Right atrium auricular region (tissue), 2 donors: ENCODE results near the gene DBR1. TPM values are rescaled to one million over a fixed set of nuclear protein-coding genes. Genes with fewer than 3 reads are reported as not detected.
"Not testable (repeated sequence)": the region's sequence is repeated elsewhere in the genome, so short reads cannot be mapped to it uniquely, and the experiment has no call there.

Experiments
- DNase-seq: peaks from one replicate; pipeline ENCODE4 v3.0.0-alpha.2; 2019; ENCODE audit warnings: low spot score
- H3K27ac ChIP-seq, 2 donors: fragments of 200-600 bp; sonication (generic); 1 replicate in 1 of 2; 2 replicates in 1 of 2; pipeline ENCODE4 v1.5.1; 2016 to 2019
- H3K27me3 ChIP-seq, 2 donors: fragments of 200-600 bp; sonication (generic); one replicate each; pipeline versions ENCODE4 v1.5.1 to v1.6.0; 2017 to 2019
- H3K36me3 ChIP-seq: fragments of 200-600 bp; sonication (generic); one replicate; pipeline ENCODE4 v1.5.1; 2016
- H3K4me1 ChIP-seq, 2 donors: fragments of 200-600 bp; sonication (generic); one replicate each; pipeline versions ENCODE4 v1.5.1 to v1.6.0; 2017 to 2019
- H3K4me3 ChIP-seq, 2 donors: fragments of 200-600 bp; sonication (generic); 1 replicate in 1 of 2; 2 replicates in 1 of 2; pipeline ENCODE4 v1.5.1; 2017 to 2019; ENCODE audit warnings: mild to moderate bottlenecking in 1 of 2, moderate library complexity in 1 of 2
- H3K9me3 ChIP-seq, 2 donors: fragments of 200-600 bp; sonication (generic); one replicate each; pipeline ENCODE4 v1.5.1; 2019
- total RNA-seq, 2 donors: library from RNA; depleted of rRNA; stranded (reverse); fragments of >200 nt; gene quantifications; one replicate each; pipeline ENCODE4 v1.1.0, GENCODE V29; 2016
- TF ChIP-seq, protein P1 (sequence below), 2 donors: fragments of 200-600 bp; sonication (generic); IDR thresholded peaks; one replicate each; pipeline ENCODE4 v1.5.1; 2019; ENCODE audit warnings: antibody characterized with exemption in 2 of 2

The DBR1 gene
- total RNA-seq, 2 donors from 2014 or later: 6.9 to 8.1 TPM

DNA sequence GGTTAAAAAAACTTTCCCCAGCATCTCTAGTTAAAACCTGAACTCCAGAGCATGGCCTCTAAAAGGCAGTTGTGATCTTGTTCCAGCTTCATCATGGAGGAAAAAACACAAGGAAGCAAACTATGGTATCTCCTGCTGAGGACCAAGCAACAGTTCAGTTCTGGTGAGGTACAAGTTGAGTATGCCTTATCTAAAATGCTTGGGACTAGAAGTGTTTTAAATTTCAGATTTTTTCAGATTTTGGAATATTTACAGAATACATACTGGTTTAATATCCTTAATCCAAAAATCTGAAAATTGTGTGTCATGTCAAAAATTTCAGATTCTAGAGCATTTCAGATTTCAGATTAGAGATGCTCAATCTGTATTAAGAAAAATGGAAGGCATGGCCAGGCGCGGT, 9.7 kb downstream of the DBR1 start:
- Histone ChIP-seq H3K36me3 (peaks cover 72% of the 10 kb centered on the region), H3K9me3 (no peaks in the 10 kb centered on the region), H3K4me1 (no peaks in the 10 kb centered on the region), H3K27me3 (no peaks in the 10 kb centered on the region), H3K4me3 (no peak overlapping the region), H3K27ac (no peak overlapping the region)
- TF ChIP-seq, protein P1, sequence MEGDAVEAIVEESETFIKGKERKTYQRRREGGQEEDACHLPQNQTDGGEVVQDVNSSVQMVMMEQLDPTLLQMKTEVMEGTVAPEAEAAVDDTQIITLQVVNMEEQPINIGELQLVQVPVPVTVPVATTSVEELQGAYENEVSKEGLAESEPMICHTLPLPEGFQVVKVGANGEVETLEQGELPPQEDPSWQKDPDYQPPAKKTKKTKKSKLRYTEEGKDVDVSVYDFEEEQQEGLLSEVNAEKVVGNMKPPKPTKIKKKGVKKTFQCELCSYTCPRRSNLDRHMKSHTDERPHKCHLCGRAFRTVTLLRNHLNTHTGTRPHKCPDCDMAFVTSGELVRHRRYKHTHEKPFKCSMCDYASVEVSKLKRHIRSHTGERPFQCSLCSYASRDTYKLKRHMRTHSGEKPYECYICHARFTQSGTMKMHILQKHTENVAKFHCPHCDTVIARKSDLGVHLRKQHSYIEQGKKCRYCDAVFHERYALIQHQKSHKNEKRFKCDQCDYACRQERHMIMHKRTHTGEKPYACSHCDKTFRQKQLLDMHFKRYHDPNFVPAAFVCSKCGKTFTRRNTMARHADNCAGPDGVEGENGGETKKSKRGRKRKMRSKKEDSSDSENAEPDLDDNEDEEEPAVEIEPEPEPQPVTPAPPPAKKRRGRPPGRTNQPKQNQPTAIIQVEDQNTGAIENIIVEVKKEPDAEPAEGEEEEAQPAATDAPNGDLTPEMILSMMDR (IDR thresholded peaks at IDR 0.05): no peak
- no peak for DNase-seq

DNA sequence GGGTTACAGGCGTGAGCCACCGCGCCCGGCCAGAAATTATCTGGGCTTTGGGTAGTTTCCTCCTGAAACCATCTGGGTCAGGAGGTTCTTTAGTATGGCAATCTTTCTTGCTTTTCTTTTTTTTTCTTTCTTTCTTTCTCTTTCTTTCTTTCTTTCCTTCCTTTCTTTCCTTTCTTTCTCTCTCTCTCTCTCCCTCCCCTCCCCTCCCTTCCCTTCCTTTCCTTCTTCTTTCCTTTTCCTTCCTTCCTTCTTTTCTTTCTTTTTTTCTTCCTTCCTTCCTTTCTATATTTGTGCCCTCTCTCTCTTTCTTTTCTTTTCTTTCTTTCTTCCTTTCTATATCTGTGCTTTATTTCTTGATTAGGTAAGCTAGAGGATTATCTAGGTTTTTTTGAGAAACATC, 17.0 kb downstream of the DBR1 start:
- Histone ChIP-seq H3K27ac (no peak overlapping the region), H3K4me1 (no peaks in the 10 kb centered on the region), H3K27me3 (no peaks in the 10 kb centered on the region), H3K36me3 (peaks cover 21% of the 10 kb centered on the region), H3K4me3 (no peak overlapping the region), H3K9me3 (peaks cover 0 to 3% of the 10 kb centered on the region in 2 donors)
- DNase-seq: no peak
- TF ChIP-seq, protein P1 (IDR thresholded peaks at IDR 0.05): no peak

DNA sequence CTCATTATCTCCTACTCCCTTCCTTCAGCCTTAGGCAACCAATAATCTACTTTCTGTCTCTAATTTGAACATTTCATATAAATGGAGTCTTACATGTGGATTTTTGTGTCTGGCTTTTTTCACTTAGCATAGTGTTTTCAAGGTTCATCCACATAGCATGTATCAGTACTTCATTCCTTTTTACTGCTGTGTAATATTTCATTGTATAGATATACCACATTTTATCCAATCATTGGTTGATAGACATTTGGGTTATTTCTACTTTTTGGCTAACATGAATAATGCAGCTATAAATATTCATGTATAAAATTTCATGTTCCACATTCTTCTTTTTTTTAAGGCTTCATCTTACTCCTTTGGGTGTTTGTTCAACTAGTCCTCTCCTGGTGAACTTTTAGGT, 20.2 kb downstream of the DBR1 start:
- Histone ChIP-seq H3K4me3 (no peak overlapping the region), H3K27me3 (no peaks in the 10 kb centered on the region), H3K27ac (no peak overlapping the region), H3K9me3 (peaks cover 0 to 3% of the 10 kb centered on the region in 2 donors), H3K4me1 (no peaks in the 10 kb centered on the region), H3K36me3 (no peaks in the 10 kb centered on the region)
- TF ChIP-seq, protein P1 (IDR thresholded peaks at IDR 0.05): no peak
- DNase-seq: no peak

DNA sequence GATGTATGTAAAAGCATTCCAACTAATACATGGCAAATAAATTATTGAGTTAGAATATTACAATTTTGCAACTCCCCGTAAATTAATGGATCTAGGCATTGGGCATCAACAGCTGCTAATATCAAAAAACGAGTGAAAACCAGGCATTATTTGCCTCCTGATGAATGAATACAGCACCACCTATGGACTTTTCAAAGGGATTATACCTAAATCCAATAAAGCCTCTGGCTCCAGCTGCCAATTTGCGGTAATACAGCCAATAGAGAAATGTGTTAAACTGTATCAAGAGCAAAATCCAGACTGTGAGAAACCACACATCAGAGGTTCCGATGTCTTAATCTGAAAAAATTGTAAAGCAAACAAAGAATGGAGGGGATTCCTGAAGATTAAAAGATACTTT, 26.2 kb downstream of the DBR1 start:
- Histone ChIP-seq H3K27me3 (no peaks in the 10 kb centered on the region), H3K27ac (no peak overlapping the region), H3K36me3 (no peaks in the 10 kb centered on the region), H3K4me1 (no peaks in the 10 kb centered on the region), H3K9me3 (peaks cover 0 to 6% of the 10 kb centered on the region in 2 donors), H3K4me3 (no peak overlapping the region)
- DNase-seq: no peak
- TF ChIP-seq, protein P1 (IDR thresholded peaks at IDR 0.05): no peak

DNA sequence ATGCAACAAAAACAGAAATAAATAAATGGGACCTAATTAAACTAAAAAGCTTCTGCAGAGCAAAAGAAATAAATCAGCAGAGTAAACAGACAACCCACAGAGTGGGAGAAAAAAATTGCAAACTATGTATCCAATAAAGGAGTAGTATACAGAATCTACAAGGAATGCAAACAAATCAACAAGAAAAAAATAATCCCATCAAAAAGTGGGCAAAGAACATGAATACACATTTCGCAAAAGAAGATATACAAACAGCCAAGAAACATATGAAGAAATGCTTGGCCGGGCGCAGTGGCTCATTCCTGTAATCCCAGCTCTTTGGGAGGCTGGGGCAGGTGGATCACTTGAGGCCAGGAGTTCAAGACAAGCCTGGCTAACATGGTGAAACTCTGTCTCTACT, 32.5 kb downstream of the DBR1 start:
- not testable (repeated sequence) for H3K36me3 ChIP-seq, DNase-seq, H3K4me1 ChIP-seq

DNA sequence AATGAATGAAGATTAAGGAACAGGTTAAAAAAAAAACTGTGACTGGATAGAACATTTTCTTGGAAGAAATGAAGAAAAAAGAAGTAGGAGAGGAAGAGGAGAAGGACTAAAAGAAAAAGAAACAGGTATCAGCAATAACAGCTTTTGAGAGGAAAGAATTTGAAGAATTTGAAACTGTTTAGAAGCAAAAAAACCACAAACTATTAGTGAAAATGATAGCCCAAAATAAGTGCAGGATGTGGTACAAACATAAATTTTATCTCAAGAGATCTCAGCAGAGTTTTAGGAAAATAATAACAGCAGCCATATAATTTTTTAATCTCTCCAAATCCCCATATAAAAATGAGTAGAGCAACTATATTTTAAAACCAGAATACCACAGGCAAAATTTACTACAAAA, 33.8 kb downstream of the DBR1 start:
- peaks cover 0 to 6% of the 10 kb centered on the region in 2 donors for H3K9me3 ChIP-seq
- TF ChIP-seq, protein P1 (IDR thresholded peaks at IDR 0.05): no peak
- DNase-seq: no peak
- no peaks in the 10 kb centered on the region for H3K4me1 ChIP-seq
- no peaks in the 10 kb centered on the region for H3K36me3 ChIP-seq
- H3K27me3 ChIP-seq: no peaks in the 10 kb centered on the region
- no peak overlapping the region for H3K4me3 ChIP-seq
- H3K27ac ChIP-seq: no peak overlapping the region

More for the DNA sequence above, 32.5 kb downstream of the DBR1 start:
- not testable (repeated sequence) for H3K4me3 ChIP-seq, H3K27me3 ChIP-seq, H3K27ac ChIP-seq, H3K9me3 ChIP-seq
